HepG2 (cell line): Measurements from ENCODE around the gene ISCA2. TPM values are rescaled to one million over a fixed set of nuclear protein-coding genes. Genes with fewer than 3 reads are reported as not detected.

Source experiments
- ATAC-seq: fragments of 200-7000 bp; cut with Tn5 transposase; 3 replicates; pipeline ENCODE4 v1.9.1; 2020; ENCODE audit warnings: mild to moderate bottlenecking, moderate library complexity
- BruUV-seq: library from RNA; stranded (reverse); fragments of 400-500 nt; replicated peaks from 2 replicates; lab custom pipeline; 2021; lab: Mats Ljungman, UMichigan
- CTCF ChIA-PET: fragments of 300-600 bp; formaldehyde crosslinking; extraction: SDS; loops from one replicate; lab custom pipeline; 2021; ENCODE audit warnings: low total read pairs, inconsistent platforms, low intra/inter-chr PET ratio; lab: Yijun Ruan, JAX
- POLR2A ChIA-PET: fragments of 350-600 bp; sonication (Branson Sonifier 250); formaldehyde crosslinking; loops from one replicate; lab custom pipeline; 2020; ENCODE audit warnings: antibody characterized with exemption, inconsistent platforms; lab: Yijun Ruan, JAX
- DNase-seq: peaks from one replicate; pipeline ENCODE4 v3.0.0-alpha.2; 2015; ENCODE audit warnings: low spot score
- FAIRE-seq: peaks from 3 replicates; lab custom pipeline; 2011; peaks lifted over from hg19 to GRCh38; lab: Jason Lieb, UNC
- H2AFZ ChIP-seq: one replicate; pipeline ENCODE4 v1.6.1; 2011; ENCODE audit warnings: low read length, inconsistent platforms
- H3K27ac ChIP-seq: fragments of 300-600 bp; 3 replicates; pipeline ENCODE4 v1.8.0; 2011; ENCODE audit warnings: mixed run types, mild to moderate bottlenecking, mixed read lengths, low read length, inconsistent platforms; ENCODE audit not compliant: insufficient read depth; ENCODE audit errors: extremely low read length
- H3K27me3 ChIP-seq, 2 experiments: fragments of 200-600 bp in 1 of 2; 2 replicates in 1 of 2; 3 replicates in 1 of 2; pipeline versions ENCODE4 v1.6.0 to v1.8.0; 2011; ENCODE audit warnings: low read length in 2 of 2, mild to moderate bottlenecking in 2 of 2, moderate library complexity in 2 of 2, inconsistent platforms in 1 of 2; ENCODE audit not compliant: insufficient read depth in 2 of 2, control insufficient read depth in 1 of 2
- H3K36me3 ChIP-seq, 2 experiments: fragments of 200-600 bp in 1 of 2; replicated peaks in 1 of 2; 2 replicates in 1 of 2; 3 replicates in 1 of 2; pipeline versions ENCODE4 v1.5.1 to v1.8.0; 2011; ENCODE audit warnings: low read length in 2 of 2, inconsistent platforms in 1 of 2; ENCODE audit not compliant: insufficient read depth in 2 of 2, control insufficient read depth in 1 of 2
- H3K4me1 ChIP-seq: 2 replicates; pipeline ENCODE4 v1.5.1; 2012; ENCODE audit warnings: low read length, inconsistent platforms; ENCODE audit not compliant: insufficient read depth
- H3K4me2 ChIP-seq: 2 replicates; pipeline ENCODE4 v1.6.0; 2011; ENCODE audit warnings: low read depth, low read length, inconsistent platforms
- H3K4me3 ChIP-seq, 3 experiments: fragments of 200-600 bp in 1 of 3; sonication (generic), shearing (Covaris generic) in 1 of 3; replicated peaks in 1 of 3; 2 replicates each; pipeline ENCODE4 v1.5.1; 2011 to 2016; ENCODE audit warnings: low read length in 3 of 3, inconsistent platforms in 2 of 3, low read depth in 2 of 3, mild to moderate bottlenecking in 2 of 3, control low read depth in 1 of 3, mixed read lengths in 1 of 3; ENCODE audit not compliant: insufficient read depth in 1 of 3
- H3K79me2 ChIP-seq: one replicate; pipeline ENCODE4 v1.6.1; 2011; ENCODE audit warnings: low read length, inconsistent platforms; ENCODE audit not compliant: insufficient read depth
- H3K9ac ChIP-seq: 2 replicates; pipeline ENCODE4 v1.6.0; 2011; ENCODE audit warnings: mild to moderate bottlenecking, low read depth, low read length, inconsistent platforms; ENCODE audit not compliant: insufficient read depth
- H3K9me3 ChIP-seq: 2 replicates; pipeline ENCODE4 v1.5.1; 2012; ENCODE audit warnings: mild to moderate bottlenecking, low read length
- H4K20me1 ChIP-seq: 2 replicates; pipeline ENCODE4 v1.6.0; 2011; ENCODE audit warnings: inconsistent platforms, mild to moderate bottlenecking, low read length, moderate library complexity; ENCODE audit not compliant: insufficient read depth
- KMT2B ChIP-seq: IDR thresholded peaks from 2 replicates; pipeline ENCODE4 v1.6.1; 2016; ENCODE audit warnings: missing genetic modification reagents, missing compliant biosample characterization
- NR2F2 ChIP-seq: IDR thresholded peaks from 2 replicates; pipeline ENCODE4 v1.6.1; 2012; ENCODE audit warnings: low read depth, inconsistent platforms, borderline replicate concordance
- RELA ChIP-seq: sonication (generic); formaldehyde crosslinking; IDR thresholded peaks from 2 replicates; pipeline ENCODE4 v1.4.0; 2020; ENCODE audit warnings: missing genetic modification reagents
- THAP8 ChIP-seq: sonication (generic); formaldehyde crosslinking; IDR thresholded peaks from 2 replicates; pipeline ENCODE4 v1.5.1; 2020; ENCODE audit warnings: missing genetic modification reagents, mild to moderate bottlenecking, borderline replicate concordance
- ZBTB4 ChIP-seq: sonication (generic); formaldehyde crosslinking; IDR thresholded peaks from 2 replicates; pipeline ENCODE4 v1.4.0; 2020; ENCODE audit warnings: missing genetic modification reagents, mild to moderate bottlenecking, borderline replicate concordance
- ZBTB44 ChIP-seq: sonication (generic); formaldehyde crosslinking; IDR thresholded peaks from 2 replicates; pipeline ENCODE4 v1.4.0; 2020; ENCODE audit warnings: missing genetic modification reagents
- ZBTB8A ChIP-seq: sonication (generic); formaldehyde crosslinking; IDR thresholded peaks from 2 replicates; pipeline ENCODE4 v1.4.0; 2020; ENCODE audit warnings: mild to moderate bottlenecking, low read depth, missing genetic modification reagents, borderline replicate concordance
- ZFP90 ChIP-seq: sonication (generic); formaldehyde crosslinking; IDR thresholded peaks from 2 replicates; pipeline ENCODE4 v1.8.0; 2022; ENCODE audit warnings: missing genetic modification reagents, mild to moderate bottlenecking, inconsistent platforms, borderline replicate concordance
- ZMYM4 ChIP-seq: sonication (generic); formaldehyde crosslinking; IDR thresholded peaks from 2 replicates; pipeline ENCODE4 v1.8.1; 2023; ENCODE audit warnings: mild to moderate bottlenecking, missing genetic modification reagents
- ZNF460 ChIP-seq: sonication (generic); formaldehyde crosslinking; IDR thresholded peaks from 2 replicates; pipeline ENCODE4 v1.5.1; 2020; ENCODE audit warnings: missing genetic modification reagents, mild to moderate bottlenecking, borderline replicate concordance
- ZNF552 ChIP-seq: sonication (generic); formaldehyde crosslinking; IDR thresholded peaks from 2 replicates; pipeline ENCODE4 v1.9.0; 2022; ENCODE audit warnings: missing genetic modification reagents, mild to moderate bottlenecking, borderline replicate concordance
- ZNF746 ChIP-seq: sonication (generic); formaldehyde crosslinking; IDR thresholded peaks from 2 replicates; pipeline ENCODE4 v1.8.0; 2022; ENCODE audit warnings: mild to moderate bottlenecking, missing genetic modification reagents
- WGBS: methylation state at CpG from one replicate; pipeline ENCODE4 v1.1.6; 2017; ENCODE audit warnings: low lambda C conversion rate; 5-methylcytosine and 5-hydroxymethylcytosine counted together
- in situ Hi-C: cut with HindIII; loops from 2 replicates; pipeline ENCODE4 v1.10.0; 2017; ENCODE audit warnings: low pct_unique_long_range_greater_than_20kb; ENCODE audit not compliant: extremely low pct_ligation_motif_present
- intact Hi-C: fragments of 100-400 bp; cut with micrococcal nuclease; formaldehyde crosslinking; loops from one replicate; pipeline ENCODE4 v1.10.0; 2022; ENCODE audit not compliant: unreplicated experiment
- polyA plus RNA-seq, 8 experiments: library from polyadenylated mRNA; depleted of rRNA in 3 of 8; stranded (reverse) in 7 of 8; unstranded in 1 of 8; fragments of >200 nt; fragmentation: Illumina TruSeq in 4 of 8; extraction: Trizol in 4 of 8; gene quantifications; 2 replicates each; pipeline versions ENCODE4 v1.2.1 to v1.2.3, GENCODE V29; 2011 to 2016; ENCODE audit warnings: low read depth in 4 of 8, missing spikeins in 1 of 8, mixed read lengths in 1 of 8; ENCODE audit not compliant: insufficient read depth in 1 of 8
- total RNA-seq, 5 experiments: library from RNA; depleted of rRNA; stranded (reverse); fragments of >200 nt; fragmentation: Illumina TruSeq; extraction: Trizol; gene quantifications; 2 replicates each; pipeline ENCODE4 v1.2.3, GENCODE V29; 2016; ENCODE audit warnings: low read depth in 1 of 5

The ISCA2 gene
- total and polyA plus RNA-seq, 2 of the 13 experiments (the other 11 are each of a cell fraction or from before 2014, with no cell fraction given): 32.1 to 43.4 TPM

GRCh38 chr14:74528406-74528805 lies 34.8 kb downstream of the ISCA2 start (continued):
- TF ChIP-seq ZBTB8A (CRISPR knock-in tag): no peak
- TF ChIP-seq, all 625 proteins: peak for 0

- TF ChIP-seq NR2F2 (no peak), ZBTB44 (CRISPR knock-in tag) (no peak)
- Histone ChIP-seq H3K27me3 (peaks cover 6 to 54% of the 10 kb centered on the region in 2 experiments; a peak in 4 of 5 replicates), H3K36me3 (no peaks in the 10 kb centered on the region), H3K9ac (no peak overlapping the region), H3K9me3 (no peaks in the 10 kb centered on the region), H3K27ac (no peak overlapping the region), H4K20me1 (no peaks in the 10 kb centered on the region), H3K4me3 (no peak overlapping the region), H3K4me2 (no peak overlapping the region), H3K79me2 (no peaks in the 10 kb centered on the region), H2AFZ (no peak overlapping the region), H3K4me1 (no peaks in the 10 kb centered on the region)
- BruUV-seq: no TSS peak
- in situ Hi-C loops (no loop called here), intact Hi-C loops (no loop called here)
- no peak for DNase-seq
- ATAC-seq: no peak
- CTCF ChIA-PET: no interaction called here
- FAIRE-seq: no peak
- POLR2A ChIA-PET: no interaction called here
- WGBS: 93% methylated on average over 9 of the region's 10 CpGs
These were observed 35.3 kb downstream of the ISCA2 start for GRCh38 chr14:74528886-74529285.

- H3K9ac ChIP-seq: no peak overlapping the region
- ATAC-seq: no peak
- CTCF ChIA-PET: no interaction called here
- TF ChIP-seq ZNF552: no peak
- TF ChIP-seq KMT2B (CRISPR knock-in tag): no peak
- TF ChIP-seq THAP8 (CRISPR knock-in tag): no peak
- no peak for TF ChIP-seq ZNF746 (CRISPR knock-in tag)
- TF ChIP-seq ZMYM4 (CRISPR knock-in tag): no peak
- TF ChIP-seq ZBTB4 (CRISPR knock-in tag): no peak
- TF ChIP-seq ZNF460: no peak
- TF ChIP-seq RELA: no peak
- TF ChIP-seq ZFP90: no peak
These were observed 37.4 kb downstream of the ISCA2 start for GRCh38 chr14:74531006-74531405.

More at GRCh38 chr14:74531006-74531405, 37.4 kb downstream of the ISCA2 start:
- no peak for FAIRE-seq
- H3K27ac ChIP-seq: no peak overlapping the region
- no peaks in the 10 kb centered on the region for H3K4me1 ChIP-seq
- H3K27me3 ChIP-seq: peaks cover 3 to 49% of the 10 kb centered on the region in 2 experiments; a peak in 4 of 5 replicates
- H3K4me3 ChIP-seq: no peak overlapping the region
- no peak overlapping the region for H3K4me2 ChIP-seq
- 15% methylated on average over 3 of the region's 3 CpGs for WGBS
- in situ Hi-C loops: no loop called here
- no TSS peak for BruUV-seq
- DNase-seq: no peak
- H4K20me1 ChIP-seq: no peaks in the 10 kb centered on the region
- no peaks in the 10 kb centered on the region for H3K36me3 ChIP-seq
- no peaks in the 10 kb centered on the region for H3K9me3 ChIP-seq
- intact Hi-C loops: no loop called here
- no peak overlapping the region for H2AFZ ChIP-seq
- POLR2A ChIA-PET: no interaction called here
- H3K79me2 ChIP-seq: no peaks in the 10 kb centered on the region
